ENCODE measurements around the gene OR4F16.
"Not testable (repeated sequence)": the region's sequence is repeated elsewhere in the genome, so short reads cannot be mapped to it uniquely, and the experiment has no call there.

The OR4F16 gene

GRCh38 chr1:686554-686953 lies at the start of gene OR4F16:
Gene OR4F16, minus strand, starts transcription at chr1:686654. Its CDS starts 0 bp downstream, at chr1:686654.
- not testable (repeated sequence) for DNase-seq

DNA sequence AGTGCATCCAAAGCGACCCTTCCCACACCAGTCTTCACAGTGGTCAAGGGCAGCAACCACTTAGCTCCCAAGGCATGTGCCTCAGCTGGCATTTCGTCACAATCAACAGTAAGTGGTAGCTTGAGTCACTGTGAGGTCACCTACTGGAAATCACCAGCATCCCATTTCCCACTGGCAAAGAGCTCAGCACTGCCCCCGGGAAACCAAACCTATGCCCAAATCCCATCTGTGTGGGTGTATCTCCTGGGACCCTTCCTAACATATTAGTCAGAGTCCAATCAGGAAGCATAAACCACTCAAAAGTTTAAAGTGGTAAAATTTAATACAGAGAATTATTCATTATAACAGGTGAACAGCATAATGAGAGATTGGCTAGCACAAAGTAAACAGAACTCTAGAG lies 47.2 kb upstream of the OR4F16 start:
- not testable (repeated sequence) for DNase-seq

DNA sequence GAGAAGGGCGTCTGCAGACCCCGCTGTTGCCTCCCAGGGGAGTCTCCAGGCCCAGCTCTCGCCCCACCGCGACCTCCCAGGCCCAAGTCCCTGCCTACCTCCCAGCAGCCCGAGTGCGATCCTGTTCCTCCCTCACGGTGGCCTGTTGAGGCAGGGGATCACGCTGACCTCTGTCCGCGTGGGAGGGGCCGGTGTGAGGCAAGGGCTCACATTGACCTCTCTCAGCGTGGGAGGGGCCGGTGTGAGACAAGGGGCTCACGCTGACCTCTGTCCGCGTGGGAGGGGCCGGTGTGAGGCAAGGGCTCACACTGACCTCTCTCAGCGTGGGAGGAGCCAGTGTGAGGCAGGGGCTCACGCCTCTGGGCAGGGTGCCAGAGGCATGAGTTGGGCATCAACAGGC lies 40.6 kb upstream of the OR4F16 start:
- DNase-seq = not testable (repeated sequence)
